ENCODE results near the gene AURKAIP1. TPM values are rescaled to one million over a fixed set of nuclear protein-coding genes. Genes with fewer than 3 reads are reported as not detected.

Gene AURKAIP1
- polyA plus RNA-seq, 1 donor (not counting 4 experiments of a cell fraction or from before 2014, with no cell fraction given): 86.9 TPM

DNA sequence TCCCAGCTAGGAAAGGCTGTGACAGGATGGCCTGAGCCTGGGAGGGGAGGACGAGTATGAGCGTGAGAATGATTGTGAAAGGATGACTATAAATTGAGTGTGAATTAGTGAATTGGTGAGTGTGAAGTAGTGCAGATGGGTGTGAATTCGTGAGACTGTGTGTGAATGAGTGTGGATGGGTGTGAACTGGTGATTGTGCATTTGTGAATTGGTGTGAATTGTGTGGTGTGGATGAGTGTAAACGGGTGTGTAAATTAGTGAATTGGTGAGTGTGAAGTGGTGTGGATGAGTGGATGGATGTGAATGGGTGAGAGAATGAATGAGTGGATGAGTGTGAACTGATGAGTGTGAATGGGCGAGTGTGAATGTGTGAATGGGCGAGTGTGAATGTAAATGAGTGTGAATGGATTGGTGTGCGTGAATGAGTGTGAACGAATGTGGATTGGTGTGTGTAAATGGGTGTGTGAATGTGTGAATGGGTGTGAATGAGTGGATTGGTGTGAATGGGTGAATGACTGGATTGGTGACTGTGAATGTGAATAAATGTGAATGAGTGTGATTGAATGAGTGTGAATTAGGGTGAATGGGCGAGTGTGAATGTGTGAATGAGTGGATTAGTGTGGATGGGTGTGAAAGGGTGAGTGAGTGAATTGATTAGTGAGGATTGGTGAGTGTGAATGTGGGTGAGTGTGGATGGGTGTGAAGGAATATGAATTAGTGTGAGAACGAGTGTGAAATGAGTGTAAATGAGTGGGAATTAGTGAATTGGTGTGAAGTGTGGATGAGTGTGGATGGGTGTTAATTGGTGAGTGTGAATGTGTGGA is 8.9 kb downstream of the AURKAIP1 start:
- no peaks in the 10 kb centered on the region for H3K27me3 ChIP-seq (ENCODE audit: control insufficient read depth, extremely low read depth, insufficient read depth, low read length)
- peaks cover 7% of the 10 kb centered on the region for H3K9me3 ChIP-seq (ENCODE audit: control insufficient read depth, low read depth, low read length)
- FAIRE-seq: no peak
- DNase-seq (ENCODE audit: low read depth, low spot score): no peak
- no peak overlapping the region for H3K9ac ChIP-seq (ENCODE audit: control insufficient read depth, extremely low read depth, insufficient read depth, low read length)
- dilution Hi-C loops (cut with MboI; ENCODE audit: extremely low pct_ligation_motif_present, low sequenced_read_pairs): no loop called here
- no peak for TF ChIP-seq CTCF (optimal IDR thresholded peaks at IDR 0.05 in 1 of 3, IDR thresholded peaks at IDR 0.05 in 1 of 3, conservative IDR thresholded peaks at IDR 0.05 in 1 of 3; ENCODE audit: extremely low read depth in 1 of 3, insufficient read depth in 2 of 3, low read length in 3 of 3)
- no peak for TF ChIP-seq EZH2 (IDR thresholded peaks at IDR 0.05; ENCODE audit: low read length)
- peaks cover 7% of the 10 kb centered on the region for H3K4me1 ChIP-seq (ENCODE audit: control insufficient read depth, extremely low read depth, insufficient read depth, low read length)
- H2AFZ ChIP-seq (ENCODE audit: control insufficient read depth, low read length): no peak overlapping the region
- H3K27ac ChIP-seq (ENCODE audit: control insufficient read depth, insufficient read depth, low read length): no peak overlapping the region
- H3K9me1 ChIP-seq (ENCODE audit: control insufficient read depth, extremely low read depth, insufficient read depth, low read length): no peaks in the 10 kb centered on the region
- no peak overlapping the region for H3K4me3 ChIP-seq (ENCODE audit: control insufficient read depth in 2 of 3, extremely low read depth in 1 of 3, insufficient read depth in 2 of 3, low read depth in 1 of 3, low read length in 3 of 3)
- H3K79me2 ChIP-seq (ENCODE audit: control insufficient read depth, insufficient read depth, low read length): no peaks in the 10 kb centered on the region
- no peaks in the 10 kb centered on the region for H4K20me1 ChIP-seq (ENCODE audit: control insufficient read depth, extremely low read depth, insufficient read depth, low read length)
- H3K36me3 ChIP-seq (ENCODE audit: control insufficient read depth in 2 of 2, extremely low read depth in 1 of 2, insufficient read depth in 2 of 2, low read length in 2 of 2): no peaks in the 10 kb centered on the region
- H3K4me2 ChIP-seq (ENCODE audit: control insufficient read depth, extremely low read depth, insufficient read depth, low read depth, low read length): no peak overlapping the region

DNA sequence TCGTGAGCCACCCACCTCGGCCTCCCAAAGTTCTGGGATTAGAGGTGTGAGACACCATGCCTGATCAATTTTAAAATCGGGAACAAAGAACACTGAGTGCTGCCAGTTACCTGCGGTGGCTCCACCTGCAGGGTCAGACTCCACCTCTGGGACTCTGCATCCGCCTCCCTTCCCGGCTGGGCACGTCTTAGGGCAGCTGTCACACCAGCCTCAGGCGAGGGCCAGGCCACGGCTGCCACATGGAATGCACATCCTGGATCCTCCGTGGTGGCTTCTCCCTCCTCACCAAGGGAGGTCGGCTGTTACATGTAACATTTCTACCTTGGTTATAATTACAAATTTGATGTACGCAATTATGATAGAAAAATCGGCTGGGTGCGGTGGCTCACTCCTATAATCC is 10.7 kb downstream of the AURKAIP1 start:
- H3K27me3 ChIP-seq (ENCODE audit: control insufficient read depth, extremely low read depth, insufficient read depth, low read length): no peaks in the 10 kb centered on the region
- FAIRE-seq (peak; percentile 73), DNase-seq (ENCODE audit: low read depth, low spot score) (no peak)
- peaks cover 7% of the 10 kb centered on the region for H3K9me3 ChIP-seq (ENCODE audit: control insufficient read depth, low read depth, low read length)
- H3K79me2 ChIP-seq (ENCODE audit: control insufficient read depth, insufficient read depth, low read length): no peaks in the 10 kb centered on the region
- TF ChIP-seq EZH2 (IDR thresholded peaks at IDR 0.05; ENCODE audit: low read length) (no peak), CTCF (optimal IDR thresholded peaks at IDR 0.05 in 1 of 3, IDR thresholded peaks at IDR 0.05 in 1 of 3, conservative IDR thresholded peaks at IDR 0.05 in 1 of 3; ENCODE audit: extremely low read depth in 1 of 3, insufficient read depth in 2 of 3, low read length in 3 of 3) (peak in 1 of 3 experiments; percentile 12)
- H2AFZ ChIP-seq (ENCODE audit: control insufficient read depth, low read length): no peak overlapping the region
- dilution Hi-C loops (cut with MboI; ENCODE audit: extremely low pct_ligation_motif_present, low sequenced_read_pairs): no loop called here
- peaks cover 23% of the 10 kb centered on the region for H3K4me1 ChIP-seq (ENCODE audit: control insufficient read depth, extremely low read depth, insufficient read depth, low read length)
- H3K36me3 ChIP-seq (ENCODE audit: control insufficient read depth in 2 of 2, extremely low read depth in 1 of 2, insufficient read depth in 2 of 2, low read length in 2 of 2): no peaks in the 10 kb centered on the region
- H3K9ac ChIP-seq (ENCODE audit: control insufficient read depth, extremely low read depth, insufficient read depth, low read length): no peak overlapping the region
- H3K4me2 ChIP-seq (ENCODE audit: control insufficient read depth, extremely low read depth, insufficient read depth, low read depth, low read length): peak overlapping the region; percentile 27
- no peaks in the 10 kb centered on the region for H4K20me1 ChIP-seq (ENCODE audit: control insufficient read depth, extremely low read depth, insufficient read depth, low read length)
- no peak overlapping the region for H3K4me3 ChIP-seq (ENCODE audit: control insufficient read depth in 2 of 3, extremely low read depth in 1 of 3, insufficient read depth in 2 of 3, low read depth in 1 of 3, low read length in 3 of 3)
- H3K27ac ChIP-seq (ENCODE audit: control insufficient read depth, insufficient read depth, low read length): no peak overlapping the region
- H3K9me1 ChIP-seq (ENCODE audit: control insufficient read depth, extremely low read depth, insufficient read depth, low read length): no peaks in the 10 kb centered on the region

Data from keratinocyte (primary cell).